HepG2 (cell line): Measurements from ENCODE around the gene SLC22A31. TPM values are rescaled to one million over a fixed set of nuclear protein-coding genes. Genes with fewer than 3 reads are reported as not detected.
A peak's percentile ranks its signal among the peaks of the same experiment; 100 is the strongest.

Experiments used
- ATF3 ChIP-seq: sonication (generic); formaldehyde crosslinking; IDR thresholded peaks from 2 replicates; pipeline ENCODE4 v1.4.0; 2020; ENCODE audit warnings: missing genetic modification reagents
- ATM ChIP-seq: fragments of 450-650 bp; IDR thresholded peaks from 2 replicates; pipeline ENCODE4 v1.7.1; 2017; ENCODE audit warnings: mild to moderate bottlenecking, borderline replicate concordance
- CREB1 ChIP-seq, 2 experiments: fragments of 450-650 bp in 1 of 2; IDR thresholded peaks; 2 replicates each; pipeline ENCODE4 v1.6.1; 2016 to 2017; ENCODE audit warnings: control low read depth in 1 of 2, mild to moderate bottlenecking in 1 of 2, missing compliant biosample characterization in 1 of 2, missing genetic modification characterization in 1 of 2
- FOXO4 ChIP-seq: sonication (generic); formaldehyde crosslinking; conservative IDR thresholded peaks from 2 replicates; pipeline ENCODE4 v1.8.1; 2023; ENCODE audit warnings: missing genetic modification reagents
- GTF2F1 ChIP-seq: fragments of 150-350 bp; IDR thresholded peaks from 2 replicates; pipeline ENCODE4 v1.6.1; 2014; ENCODE audit warnings: low read length
- GTF3A ChIP-seq: sonication (generic); formaldehyde crosslinking; conservative IDR thresholded peaks from 2 replicates; pipeline ENCODE4 v1.4.0; 2020; ENCODE audit warnings: mild to moderate bottlenecking, missing genetic modification reagents
- JARID2 ChIP-seq: sonication (generic); formaldehyde crosslinking; IDR thresholded peaks from 2 replicates; pipeline ENCODE4 v1.8.1; 2023; ENCODE audit warnings: missing genetic modification reagents, inconsistent platforms; ENCODE audit not compliant: insufficient replicate concordance
- MAFF ChIP-seq: IDR thresholded peaks from 2 replicates; pipeline ENCODE4 v1.6.1; 2011; ENCODE audit warnings: low read depth, low read length, improper control_type of control experiment
- MLX ChIP-seq: IDR thresholded peaks from 2 replicates; pipeline ENCODE4 v1.6.1; 2016
- RXRA ChIP-seq: sonication (generic); formaldehyde crosslinking; IDR thresholded peaks from 2 replicates; pipeline ENCODE4 v1.5.1; 2020; ENCODE audit warnings: missing genetic modification reagents
- SSRP1 ChIP-seq: IDR thresholded peaks from 2 replicates; pipeline ENCODE4 v1.6.1; 2016; ENCODE audit warnings: control low read depth
- ZBTB20 ChIP-seq: sonication (generic); formaldehyde crosslinking; IDR thresholded peaks from 2 replicates; pipeline ENCODE4 v1.8.1; 2023; ENCODE audit warnings: missing genetic modification reagents, low read depth, mild to moderate bottlenecking, borderline replicate concordance
- ZFY ChIP-seq: sonication (generic); formaldehyde crosslinking; IDR thresholded peaks from 2 replicates; pipeline ENCODE4 v1.4.0; 2020; ENCODE audit warnings: missing genetic modification reagents
- ZKSCAN5 ChIP-seq: sonication (generic); formaldehyde crosslinking; IDR thresholded peaks from 2 replicates; pipeline ENCODE4 v1.5.1; 2020; ENCODE audit warnings: mild to moderate bottlenecking, missing genetic modification reagents
- ZNF234 ChIP-seq: sonication (generic); formaldehyde crosslinking; conservative IDR thresholded peaks from 2 replicates; pipeline ENCODE4 v1.5.1; 2020; ENCODE audit warnings: mild to moderate bottlenecking, missing genetic modification reagents
- ZNF367 ChIP-seq: sonication (generic); formaldehyde crosslinking; IDR thresholded peaks from 2 replicates; pipeline ENCODE4 v1.4.0; 2020; ENCODE audit warnings: missing genetic modification reagents, borderline replicate concordance
- ZNF432 ChIP-seq: sonication (generic); formaldehyde crosslinking; IDR thresholded peaks from 2 replicates; pipeline ENCODE4 v1.5.0; 2020; ENCODE audit warnings: missing genetic modification reagents, mild to moderate bottlenecking, borderline replicate concordance
- ZNF589 ChIP-seq: sonication (generic); formaldehyde crosslinking; conservative IDR thresholded peaks from 2 replicates; pipeline ENCODE4 v1.8.0; 2022; ENCODE audit warnings: mild to moderate bottlenecking, moderate library complexity, missing genetic modification reagents
- ZNF749 ChIP-seq: sonication (generic); formaldehyde crosslinking; IDR thresholded peaks from 2 replicates; pipeline ENCODE4 v1.8.0; 2022; ENCODE audit warnings: mild to moderate bottlenecking, missing genetic modification reagents, moderate library complexity, borderline replicate concordance
- polyA plus RNA-seq, 8 experiments: library from polyadenylated mRNA; depleted of rRNA in 3 of 8; stranded (reverse) in 7 of 8; unstranded in 1 of 8; fragments of >200 nt; fragmentation: Illumina TruSeq in 4 of 8; extraction: Trizol in 4 of 8; gene quantifications; 2 replicates each; pipeline versions ENCODE4 v1.2.1 to v1.2.3, GENCODE V29; 2011 to 2016; ENCODE audit warnings: low read depth in 4 of 8, missing spikeins in 1 of 8, mixed read lengths in 1 of 8; ENCODE audit not compliant: insufficient read depth in 1 of 8
- total RNA-seq, 5 experiments: library from RNA; depleted of rRNA; stranded (reverse); fragments of >200 nt; fragmentation: Illumina TruSeq; extraction: Trizol; gene quantifications; 2 replicates each; pipeline ENCODE4 v1.2.3, GENCODE V29; 2016; ENCODE audit warnings: low read depth in 1 of 5
- TF ChIP-seq, protein P1 (sequence below): IDR thresholded peaks from 2 replicates; pipeline ENCODE4 v1.6.1; 2016; ENCODE audit warnings: low read depth
- TF ChIP-seq, protein P2 (sequence below): sonication (generic); formaldehyde crosslinking; IDR thresholded peaks from 2 replicates; pipeline ENCODE4 v1.4.0; 2020; ENCODE audit warnings: mild to moderate bottlenecking, missing genetic modification reagents, borderline replicate concordance

The SLC22A31 gene
- total and polyA plus RNA-seq, 2 of the 13 experiments (the other 11 are each of a cell fraction or from before 2014, with no cell fraction given): 67.3 to 83.3 TPM

- TF ChIP-seq, protein P1, sequence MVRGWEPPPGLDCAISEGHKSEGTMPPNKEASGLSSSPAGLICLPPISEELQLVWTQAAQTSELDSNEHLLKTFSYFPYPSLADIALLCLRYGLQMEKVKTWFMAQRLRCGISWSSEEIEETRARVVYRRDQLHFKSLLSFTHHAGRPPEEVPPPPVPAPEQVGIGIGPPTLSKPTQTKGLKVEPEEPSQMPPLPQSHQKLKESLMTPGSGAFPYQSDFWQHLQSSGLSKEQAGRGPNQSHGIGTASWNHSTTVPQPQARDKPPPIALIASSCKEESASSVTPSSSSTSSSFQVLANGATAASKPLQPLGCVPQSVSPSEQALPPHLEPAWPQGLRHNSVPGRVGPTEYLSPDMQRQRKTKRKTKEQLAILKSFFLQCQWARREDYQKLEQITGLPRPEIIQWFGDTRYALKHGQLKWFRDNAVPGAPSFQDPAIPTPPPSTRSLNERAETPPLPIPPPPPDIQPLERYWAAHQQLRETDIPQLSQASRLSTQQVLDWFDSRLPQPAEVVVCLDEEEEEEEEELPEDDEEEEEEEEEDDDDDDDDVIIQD (CRISPR knock-in tag): peak; percentile 27; the same call in 1 of the 2 replicates
- TF ChIP-seq JARID2 (no peak), FOXO4 (0 out of 2 replicates have a peak, but pooled peaks have one; percentile 88), ZNF589 (CRISPR knock-in tag) (peak; percentile 74), ZKSCAN5 (CRISPR knock-in tag) (no peak), CREB1 (IDR thresholded peaks at IDR 0.05) (no peak), CREB1 (CRISPR knock-in tag; IDR thresholded peaks at IDR 0.05) (no peak), ATF3 (0 out of 2 replicates have a peak, but pooled peaks have one; percentile 21), MLX (CRISPR knock-in tag) (peak; percentile 92), ZNF749 (CRISPR knock-in tag) (peak; percentile 49; the same call in 1 of the 2 replicates), SSRP1 (CRISPR knock-in tag) (no peak), ZNF234 (CRISPR knock-in tag) (no peak), RXRA (CRISPR knock-in tag) (peak; percentile 92), ATM (no peak), MAFF (no peak), GTF2F1 (no peak), ZNF367 (no peak), ZBTB20 (CRISPR knock-in tag) (peak; percentile 23; the same call in 1 of the 2 replicates), ZNF432 (CRISPR knock-in tag) (no peak), ZFY (CRISPR knock-in tag) (peak; percentile 56; the same call in 1 of the 2 replicates), GTF3A (CRISPR knock-in tag) (no peak)
- TF ChIP-seq, protein P2, sequence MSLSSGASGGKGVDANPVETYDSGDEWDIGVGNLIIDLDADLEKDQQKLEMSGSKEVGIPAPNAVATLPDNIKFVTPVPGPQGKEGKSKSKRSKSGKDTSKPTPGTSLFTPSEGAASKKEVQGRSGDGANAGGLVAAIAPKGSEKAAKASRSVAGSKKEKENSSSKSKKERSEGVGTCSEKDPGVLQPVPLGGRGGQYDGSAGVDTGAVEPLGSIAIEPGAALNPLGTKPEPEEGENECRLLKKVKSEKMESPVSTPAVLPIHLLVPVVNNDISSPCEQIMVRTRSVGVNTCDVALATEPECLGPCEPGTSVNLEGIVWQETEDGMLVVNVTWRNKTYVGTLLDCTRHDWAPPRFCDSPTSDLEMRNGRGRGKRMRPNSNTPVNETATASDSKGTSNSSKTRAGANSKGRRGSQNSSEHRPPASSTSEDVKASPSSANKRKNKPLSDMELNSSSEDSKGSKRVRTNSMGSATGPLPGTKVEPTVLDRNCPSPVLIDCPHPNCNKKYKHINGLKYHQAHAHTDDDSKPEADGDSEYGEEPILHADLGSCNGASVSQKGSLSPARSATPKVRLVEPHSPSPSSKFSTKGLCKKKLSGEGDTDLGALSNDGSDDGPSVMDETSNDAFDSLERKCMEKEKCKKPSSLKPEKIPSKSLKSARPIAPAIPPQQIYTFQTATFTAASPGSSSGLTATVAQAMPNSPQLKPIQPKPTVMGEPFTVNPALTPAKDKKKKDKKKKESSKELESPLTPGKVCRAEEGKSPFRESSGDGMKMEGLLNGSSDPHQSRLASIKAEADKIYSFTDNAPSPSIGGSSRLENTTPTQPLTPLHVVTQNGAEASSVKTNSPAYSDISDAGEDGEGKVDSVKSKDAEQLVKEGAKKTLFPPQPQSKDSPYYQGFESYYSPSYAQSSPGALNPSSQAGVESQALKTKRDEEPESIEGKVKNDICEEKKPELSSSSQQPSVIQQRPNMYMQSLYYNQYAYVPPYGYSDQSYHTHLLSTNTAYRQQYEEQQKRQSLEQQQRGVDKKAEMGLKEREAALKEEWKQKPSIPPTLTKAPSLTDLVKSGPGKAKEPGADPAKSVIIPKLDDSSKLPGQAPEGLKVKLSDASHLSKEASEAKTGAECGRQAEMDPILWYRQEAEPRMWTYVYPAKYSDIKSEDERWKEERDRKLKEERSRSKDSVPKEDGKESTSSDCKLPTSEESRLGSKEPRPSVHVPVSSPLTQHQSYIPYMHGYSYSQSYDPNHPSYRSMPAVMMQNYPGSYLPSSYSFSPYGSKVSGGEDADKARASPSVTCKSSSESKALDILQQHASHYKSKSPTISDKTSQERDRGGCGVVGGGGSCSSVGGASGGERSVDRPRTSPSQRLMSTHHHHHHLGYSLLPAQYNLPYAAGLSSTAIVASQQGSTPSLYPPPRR: peak; percentile 76
Observed at GRCh38 chr16:89159066-89159849, 41.1 kb downstream of the SLC22A31 start (continued).
